ENCODE data around the gene FLII. TPM values are rescaled to one million over a fixed set of nuclear protein-coding genes. Genes with fewer than 3 reads are reported as not detected.

The FLII gene
- total and polyA plus RNA-seq, 2 of the 8 experiments (the other 6 are each of a cell fraction or from before 2014, with no cell fraction given), result 300 to 549 TPM

DNA sequence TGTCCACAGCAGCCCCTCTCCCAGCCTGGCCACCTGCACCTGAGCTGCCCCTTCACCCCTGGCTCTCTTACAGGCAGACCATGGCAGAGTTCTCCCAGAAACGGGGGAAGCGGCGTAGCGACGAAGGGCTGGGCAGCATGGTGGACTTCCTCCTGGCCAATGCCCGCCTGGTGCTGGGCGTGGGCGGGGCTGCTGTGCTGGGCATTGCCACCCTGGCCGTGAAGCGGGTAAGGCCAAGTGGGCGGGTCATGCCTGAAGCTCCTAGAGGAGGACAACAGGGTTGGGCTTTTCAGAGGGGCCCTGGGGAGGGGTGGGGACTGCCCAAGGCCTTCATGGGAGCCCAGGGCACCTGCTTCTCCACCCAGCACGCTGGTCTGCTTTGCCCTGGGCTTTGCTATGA lies 4.1 kb upstream of the FLII start:
- Histone ChIP-seq H2BK15ac (ENCODE audit: low read length) (no peak overlapping the region), H3K27ac (ENCODE audit: low read depth, low read length) (no peak overlapping the region), H3K4me3 (ENCODE audit: extremely low read depth in 1 of 4, insufficient read depth in 2 of 4, low read depth in 3 of 4, low read length in 4 of 4) (no peak overlapping the region), H3K14ac (ENCODE audit: insufficient read length) (no peak overlapping the region), H2BK12ac (ENCODE audit: low read depth, low read length) (no peak overlapping the region), H2AK5ac (ENCODE audit: low read depth, low read length) (no peak overlapping the region), H3K23me2 (ENCODE audit: low read depth, low read length) (peaks cover 11% of the 10 kb centered on the region), H3K23ac (ENCODE audit: insufficient read length) (no peak overlapping the region), H3K9me3 (ENCODE audit: insufficient read depth in 2 of 2, low read depth in 1 of 2, low read length in 1 of 2) (no peaks in the 10 kb centered on the region), H3K4me1 (replicated peaks in 1 of 4; ENCODE audit: control insufficient read depth in 3 of 4, insufficient read depth in 4 of 4, low read length in 3 of 4) (peaks cover 4 to 20% (median 11%) of the 10 kb centered on the region in 4 experiments), H3K4me2 (ENCODE audit: insufficient read depth in 1 of 2, low read depth in 2 of 2, low read length in 2 of 2) (no peak overlapping the region), H3K79me2 (ENCODE audit: control insufficient read depth in 1 of 2, insufficient read depth in 2 of 2, low read length in 2 of 2) (peaks cover 0 to 8% of the 10 kb centered on the region in 2 experiments; a peak in 1 of 4 replicates), H2AFZ (ENCODE audit: low read length) (no peak overlapping the region), H4K8ac (ENCODE audit: extremely low read depth, insufficient read depth, low read length) (no peak overlapping the region), H3K9ac (replicated peaks in 1 of 4; ENCODE audit: extremely low read depth in 1 of 4, low read depth in 3 of 4, low read length in 3 of 4) (no peak overlapping the region), H4K91ac (replicated peaks; ENCODE audit: insufficient read length, low read length) (no peak overlapping the region), H4K5ac (ENCODE audit: insufficient read length, low read depth, low read length) (no peak overlapping the region), H3K79me1 (ENCODE audit: low read depth, low read length) (peaks cover 4% of the 10 kb centered on the region; the same call in 1 of the 2 replicates), H2BK5ac (ENCODE audit: low read depth, low read length) (no peak overlapping the region), H2BK120ac (replicated peaks; ENCODE audit: low read depth, low read length) (no peak overlapping the region), H3K36me3 (ENCODE audit: control insufficient read depth in 2 of 4, insufficient read depth in 4 of 4, low read length in 3 of 4) (peaks cover 3 to 19% (median 10%) of the 10 kb centered on the region in 4 experiments; a peak in 7 of 8 replicates), H3K18ac (ENCODE audit: extremely low read depth, low read length) (no peak overlapping the region), H3K27me3 (replicated peaks in 1 of 4; ENCODE audit: control insufficient read depth in 3 of 4, extremely low read depth in 1 of 4, insufficient read depth in 3 of 4, low read length in 3 of 4) (no peaks in the 10 kb centered on the region), H2BK20ac (ENCODE audit: low read length) (no peak overlapping the region), H4K20me1 (replicated peaks in 1 of 2; ENCODE audit: control insufficient read depth in 1 of 2, insufficient read depth in 2 of 2, low read length in 2 of 2) (peaks cover 0 to 2% of the 10 kb centered on the region in 2 experiments), H3K56ac (replicated peaks; ENCODE audit: insufficient read length, low read depth, low read length) (no peak overlapping the region), H3K4ac (replicated peaks; ENCODE audit: insufficient read length, low read depth, low read length) (no peak overlapping the region)
- DNase-seq (ENCODE audit: low read depth in 1 of 2, low spot score in 2 of 2) (no peak), FAIRE-seq (no peak)
- ChIA-PET POLR2A (ENCODE audit: partially characterized antibody) (interaction anchor here (1.1 to 11.5 kb wide), 6 partner anchors 8 to 101 kb away, joined by 4 to 171 read pairs (median 13); partner anchors contain the start of gene SHMT1), CTCF (ENCODE audit: partially characterized antibody) (interaction anchor here (0.5 to 5.4 kb wide), 3 partner anchors 15 to 89 kb away, joined by 3 to 30 read pairs (median 3); no protein-coding TSS in a partner anchor)
- TF ChIP-seq BCL11A (IDR thresholded peaks at IDR 0.05; ENCODE audit: low read depth in 2 of 2, low read length in 2 of 2) (no peak), CHD1 (IDR thresholded peaks at IDR 0.05; ENCODE audit: low read depth, low read length) (no peak), NANOG (IDR thresholded peaks at IDR 0.05; ENCODE audit: insufficient read depth, low read depth, low read length, poor library complexity, severe bottlenecking) (no peak), JUND (IDR thresholded peaks at IDR 0.05; ENCODE audit: low read length) (no peak)
- TF ChIP-seq, protein P1, sequence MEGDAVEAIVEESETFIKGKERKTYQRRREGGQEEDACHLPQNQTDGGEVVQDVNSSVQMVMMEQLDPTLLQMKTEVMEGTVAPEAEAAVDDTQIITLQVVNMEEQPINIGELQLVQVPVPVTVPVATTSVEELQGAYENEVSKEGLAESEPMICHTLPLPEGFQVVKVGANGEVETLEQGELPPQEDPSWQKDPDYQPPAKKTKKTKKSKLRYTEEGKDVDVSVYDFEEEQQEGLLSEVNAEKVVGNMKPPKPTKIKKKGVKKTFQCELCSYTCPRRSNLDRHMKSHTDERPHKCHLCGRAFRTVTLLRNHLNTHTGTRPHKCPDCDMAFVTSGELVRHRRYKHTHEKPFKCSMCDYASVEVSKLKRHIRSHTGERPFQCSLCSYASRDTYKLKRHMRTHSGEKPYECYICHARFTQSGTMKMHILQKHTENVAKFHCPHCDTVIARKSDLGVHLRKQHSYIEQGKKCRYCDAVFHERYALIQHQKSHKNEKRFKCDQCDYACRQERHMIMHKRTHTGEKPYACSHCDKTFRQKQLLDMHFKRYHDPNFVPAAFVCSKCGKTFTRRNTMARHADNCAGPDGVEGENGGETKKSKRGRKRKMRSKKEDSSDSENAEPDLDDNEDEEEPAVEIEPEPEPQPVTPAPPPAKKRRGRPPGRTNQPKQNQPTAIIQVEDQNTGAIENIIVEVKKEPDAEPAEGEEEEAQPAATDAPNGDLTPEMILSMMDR (IDR thresholded peaks at IDR 0.05; ENCODE audit: control extremely low read depth in 1 of 3, insufficient read depth in 1 of 3, low read depth in 1 of 3, low read length in 3 of 3), result no peak
- WGBS, 2 experiments (ENCODE audit: extremely low coverage in 1 of 2, insufficient coverage in 1 of 2, insufficient read length in 1 of 2, insufficient replicate concordance in 2 of 2, low coverage in 1 of 2, low lambda C conversion rate in 2 of 2, missing lambda C conversion rate in 1 of 2), result 94% methylated on average over 12 of the region's 12 CpGs; no CpG with 5 or more reads in 1 of the 2 experiments
